ENCODE results near the gene MR1. TPM values are rescaled to one million over a fixed set of nuclear protein-coding genes. Genes with fewer than 3 reads are reported as not detected.

Gene MR1
- total and polyA plus RNA-seq, 11 donors: 0.65 to 21.0 (median 3.5) TPM

DNA sequence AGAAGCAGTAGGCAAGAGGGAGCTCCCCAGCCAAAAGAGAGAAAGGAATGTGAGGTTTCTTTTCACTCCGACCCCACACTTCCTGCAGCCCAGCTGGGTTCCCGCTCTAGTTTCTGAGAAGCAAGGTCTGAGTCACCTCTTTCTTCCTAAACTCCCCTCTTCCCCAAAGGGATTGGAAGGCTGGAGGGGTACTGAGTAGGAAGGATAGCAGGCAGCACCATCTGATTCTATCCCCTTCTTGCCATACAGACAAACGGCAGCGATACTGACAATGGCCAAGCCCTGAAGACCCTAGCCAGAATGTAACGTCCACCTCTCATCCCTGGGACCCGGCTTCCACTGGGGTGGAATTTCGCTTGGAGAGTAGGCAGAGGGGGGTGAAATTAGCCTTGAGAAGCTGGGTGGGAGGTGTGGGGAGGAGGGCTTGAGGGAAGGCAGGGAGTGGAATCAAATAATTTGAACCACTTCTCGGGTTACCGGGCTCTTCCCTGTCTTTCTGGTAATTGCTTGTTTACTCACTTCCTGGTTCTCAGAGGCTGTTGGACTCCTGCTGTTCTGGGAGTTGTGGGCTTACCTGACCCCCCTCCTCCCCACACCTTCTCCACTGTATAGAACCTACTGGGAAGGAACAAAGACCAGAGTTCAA is 67.9 kb downstream of the MR1 start:
- 63 to 73% (median 68%) methylated on average over 9 of the region's 9 CpGs for WGBS, 4 donors
- H3K9me3 ChIP-seq: no peaks in the 10 kb centered on the region
- DNase-seq (no peak), ATAC-seq (no peak)
- no peak for TF ChIP-seq POLR2A (IDR thresholded peaks at IDR 0.05)
- TF ChIP-seq, protein P1, sequence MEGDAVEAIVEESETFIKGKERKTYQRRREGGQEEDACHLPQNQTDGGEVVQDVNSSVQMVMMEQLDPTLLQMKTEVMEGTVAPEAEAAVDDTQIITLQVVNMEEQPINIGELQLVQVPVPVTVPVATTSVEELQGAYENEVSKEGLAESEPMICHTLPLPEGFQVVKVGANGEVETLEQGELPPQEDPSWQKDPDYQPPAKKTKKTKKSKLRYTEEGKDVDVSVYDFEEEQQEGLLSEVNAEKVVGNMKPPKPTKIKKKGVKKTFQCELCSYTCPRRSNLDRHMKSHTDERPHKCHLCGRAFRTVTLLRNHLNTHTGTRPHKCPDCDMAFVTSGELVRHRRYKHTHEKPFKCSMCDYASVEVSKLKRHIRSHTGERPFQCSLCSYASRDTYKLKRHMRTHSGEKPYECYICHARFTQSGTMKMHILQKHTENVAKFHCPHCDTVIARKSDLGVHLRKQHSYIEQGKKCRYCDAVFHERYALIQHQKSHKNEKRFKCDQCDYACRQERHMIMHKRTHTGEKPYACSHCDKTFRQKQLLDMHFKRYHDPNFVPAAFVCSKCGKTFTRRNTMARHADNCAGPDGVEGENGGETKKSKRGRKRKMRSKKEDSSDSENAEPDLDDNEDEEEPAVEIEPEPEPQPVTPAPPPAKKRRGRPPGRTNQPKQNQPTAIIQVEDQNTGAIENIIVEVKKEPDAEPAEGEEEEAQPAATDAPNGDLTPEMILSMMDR (IDR thresholded peaks at IDR 0.05): no peak
- intact Hi-C loops (cut with DNase I): loop anchor here in 1 of 10 donors (5.0 kb wide), 1 partner anchor 599 kb away; the partner anchor contains the start of gene ACBD6
- H3K27me3 ChIP-seq: no peaks in the 10 kb centered on the region
- H3K36me3 ChIP-seq: no peaks in the 10 kb centered on the region
- H3K4me1 ChIP-seq: peaks cover 3 to 81% (median 47%) of the 10 kb centered on the region in 12 donors
- peak overlapping the region in 2 of 12 donors; percentile 11 to 52 for H3K27ac ChIP-seq
- H3K4me3 ChIP-seq: no peak overlapping the region

DNA sequence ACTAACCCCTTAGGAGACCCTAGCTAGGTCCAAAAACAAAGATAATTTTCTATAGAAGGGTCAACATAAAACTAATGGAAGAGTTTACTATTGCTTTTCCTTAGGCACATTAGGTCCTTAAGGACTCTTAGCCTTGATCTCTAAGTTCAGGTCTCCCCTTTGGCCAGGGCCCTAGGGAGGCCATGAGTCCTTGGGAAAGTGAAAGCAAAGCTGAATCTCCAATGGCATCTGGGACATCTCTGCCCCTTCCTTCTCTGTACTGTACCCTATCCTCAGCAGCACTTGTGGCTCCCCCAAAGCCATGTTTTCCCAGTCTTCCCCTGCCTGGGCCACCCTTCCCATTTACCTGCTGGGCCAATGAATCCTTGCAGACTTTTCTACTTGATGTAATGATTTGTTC is 69.1 kb downstream of the MR1 start:
- Histone ChIP-seq H3K36me3 (no peaks in the 10 kb centered on the region), H3K9me3 (no peaks in the 10 kb centered on the region), H3K27me3 (no peaks in the 10 kb centered on the region), H3K4me3 (no peak overlapping the region), H3K4me1 (peaks cover 3 to 85% (median 44%) of the 10 kb centered on the region in 12 donors), H3K27ac (peak overlapping the region in 1 of 12 donors; percentile 11)
- TF ChIP-seq POLR2A (IDR thresholded peaks at IDR 0.05): no peak
- TF ChIP-seq, protein P1 (IDR thresholded peaks at IDR 0.05): no peak
- DNase-seq: no peak
- intact Hi-C loops (cut with DNase I): loop anchor here in 1 of 10 donors (5.0 kb wide), 1 partner anchor 601 kb away; the partner anchor contains the start of gene ACBD6
- no peak for ATAC-seq

DNA sequence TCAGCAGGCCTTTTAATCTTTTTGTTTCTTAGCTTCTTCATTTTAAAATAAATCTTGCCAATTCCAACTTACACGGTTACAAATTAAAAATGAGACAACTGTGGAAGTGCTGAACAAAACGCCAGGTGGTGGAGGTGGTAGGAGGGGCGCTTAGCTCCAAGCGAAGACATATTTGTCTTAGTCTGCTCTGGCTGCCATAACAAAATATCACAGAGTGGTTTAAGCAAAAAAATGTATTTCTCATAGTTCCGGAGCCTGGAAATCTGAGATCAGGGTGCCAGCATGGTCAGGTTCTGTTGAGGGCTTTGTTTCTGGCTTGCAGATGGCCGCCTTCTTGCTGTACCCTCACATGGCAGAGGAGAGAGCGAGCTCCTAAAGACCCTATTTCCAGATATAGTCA is 69.6 kb downstream of the MR1 start:
- H3K27ac ChIP-seq: no peak overlapping the region
- no peaks in the 10 kb centered on the region for H3K36me3 ChIP-seq
- no peaks in the 10 kb centered on the region for H3K27me3 ChIP-seq
- ATAC-seq (no peak), DNase-seq (no peak)
- no peak overlapping the region for H3K4me3 ChIP-seq
- WGBS, 4 donors: 93 to 99% (median 97%) methylated on average over 7 of the region's 7 CpGs
- no peak for TF ChIP-seq POLR2A (IDR thresholded peaks at IDR 0.05)
- peaks cover 3 to 88% (median 45%) of the 10 kb centered on the region in 12 donors for H3K4me1 ChIP-seq
- no peaks in the 10 kb centered on the region for H3K9me3 ChIP-seq
- intact Hi-C loops (cut with DNase I): loop anchor here in 1 of 10 donors (5.0 kb wide), 1 partner anchor 601 kb away; the partner anchor contains the start of gene ACBD6

DNA sequence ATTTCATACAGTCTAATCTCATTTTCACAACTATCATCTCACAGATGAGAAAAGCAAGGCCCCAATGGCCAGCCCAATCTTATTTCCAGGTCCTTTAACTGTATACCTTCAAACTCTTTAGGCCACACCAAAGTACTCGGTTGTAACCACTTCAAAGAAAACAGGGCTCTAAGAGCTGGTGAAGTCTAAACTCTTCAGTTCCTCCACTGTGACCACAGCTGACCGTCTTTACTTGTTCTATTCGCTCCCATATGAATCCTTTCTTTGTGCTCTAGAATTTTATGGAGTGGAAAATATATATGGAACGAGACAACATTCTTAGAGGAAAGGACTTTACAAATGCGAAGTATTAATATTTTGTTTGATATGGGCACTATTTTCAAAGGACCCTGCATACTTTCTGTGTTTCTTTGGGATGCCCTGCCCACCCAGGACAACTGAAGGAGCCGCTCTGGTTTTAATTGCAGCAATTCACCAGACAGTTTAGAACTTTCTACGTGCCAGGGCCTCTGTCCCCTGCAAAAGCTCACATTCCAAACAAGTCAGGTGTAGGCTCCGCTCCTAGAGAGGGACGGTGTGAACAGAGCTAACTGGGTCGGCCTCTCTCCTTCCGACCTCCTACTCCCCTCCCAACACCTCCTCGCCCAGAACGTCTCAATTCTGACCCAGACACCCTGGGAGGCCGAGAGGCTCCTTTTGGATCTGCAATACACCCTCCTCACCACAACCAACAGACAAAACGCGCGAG is 70.4 kb downstream of the MR1 start:
- DNase-seq (no peak), ATAC-seq (peak; percentile 1 to 28 (median 13))
- no peak for TF ChIP-seq POLR2A (IDR thresholded peaks at IDR 0.05)
- WGBS, 4 donors: 26 to 33% (median 30%) methylated on average over 17 of the region's 17 CpGs
- Histone ChIP-seq H3K4me1 (peaks cover under 1 to 84% (median 39%) of the 10 kb centered on the region in 12 donors), H3K27me3 (no peaks in the 10 kb centered on the region), H3K36me3 (no peaks in the 10 kb centered on the region), H3K27ac (peak overlapping the region; percentile 68 to 95 (median 90)), H3K4me3 (peak overlapping the region; percentile 48 to 89 (median 71)), H3K9me3 (no peaks in the 10 kb centered on the region)
- intact Hi-C loops (cut with DNase I): loop anchor here in 3 of 10 donors (2.0 to 5.0 kb wide), 2 partner anchors 13 to 602 kb away; partner anchors contain the start of gene ACBD6 (in 1 of the 3)

DNA sequence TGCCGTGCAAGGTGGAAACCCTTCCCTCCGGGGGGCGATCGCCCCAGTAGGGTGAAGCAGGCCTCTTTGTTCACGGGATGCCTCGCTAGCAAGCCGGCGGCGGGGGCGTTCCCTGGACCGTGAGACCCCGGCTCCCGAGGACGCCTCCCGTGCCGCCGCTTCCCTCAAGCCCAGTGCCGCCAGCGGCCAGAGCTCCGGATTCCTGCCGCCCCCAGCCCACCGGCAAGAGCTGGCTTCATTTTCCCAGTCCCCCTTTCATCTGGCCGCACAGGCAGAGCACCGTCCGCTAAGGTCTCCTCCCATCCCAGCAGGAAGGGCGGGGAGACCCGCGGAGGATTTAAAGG is 71.0 kb downstream of the MR1 start:
- Histone ChIP-seq H3K4me1 (peaks cover 0 to 79% (median 34%) of the 10 kb centered on the region in 12 donors), H3K4me3 (peak overlapping the region; percentile 48 to 89 (median 71)), H3K9me3 (no peaks in the 10 kb centered on the region), H3K27me3 (no peaks in the 10 kb centered on the region), H3K36me3 (no peaks in the 10 kb centered on the region), H3K27ac (peak overlapping the region; percentile 68 to 95 (median 90))
- WGBS, 4 donors: 0 to 1% (median 0%) methylated on average over 2 to 28 of the region's 28 CpGs
- DNase-seq (peak in 2 of 5 donors; percentile 59 to 74), ATAC-seq (peak in 2 of 4 donors; percentile 5 to 12)
- no peak for TF ChIP-seq POLR2A (IDR thresholded peaks at IDR 0.05)
- TF ChIP-seq, protein P1 (IDR thresholded peaks at IDR 0.05): peak in 5 of 12 donors; percentile 5 to 30 (median 20)
- intact Hi-C loops (cut with DNase I): loop anchor here in 4 of 10 donors (2.0 to 5.0 kb wide), 3 partner anchors 14 to 602 kb away; partner anchors contain the start of gene ACBD6 (in 1 of the 4)

Data from heart left ventricle (tissue), 16 donors.